Endothelial cell of umbilical vein (primary cell): ENCODE data around the gene DLK1. TPM values are rescaled to one million over a fixed set of nuclear protein-coding genes. Genes with fewer than 3 reads are reported as not detected.

Experiments
- BruUV-seq: library from RNA; stranded (reverse); fragments of 400-500 nt; replicated peaks from 2 replicates; lab custom pipeline; 2021; lab: Mats Ljungman, UMichigan
- CTCF ChIA-PET: fragments of 300-600, 350-600 bp; sonication (Branson Sonifier 250); formaldehyde crosslinking; loops from one replicate; lab custom pipeline; 2021; ENCODE audit warnings: antibody characterized with exemption, inconsistent platforms; lab: Charles Lee
- POLR2A ChIA-PET: fragments of 300-600, 350-600 bp; sonication (Branson Sonifier 250); formaldehyde crosslinking; loops from one replicate; lab custom pipeline; 2021; ENCODE audit warnings: antibody characterized with exemption, inconsistent platforms; lab: Charles Lee
- DNase-seq: peaks from one replicate; pipeline ENCODE4 v3.0.0-alpha.2; 2011; ENCODE audit warnings: low read depth, low spot score
- FAIRE-seq: peaks from 2 replicates; lab custom pipeline; 2011; peaks lifted over from hg19 to GRCh38; lab: Jason Lieb, UNC
- H2AFZ ChIP-seq: 2 replicates; pipeline ENCODE4 v1.6.0; 2012; ENCODE audit warnings: low read depth, low read length, control low read depth, inconsistent platforms
- H3K27ac ChIP-seq: 2 replicates; pipeline ENCODE4 v1.5.1; 2011; ENCODE audit warnings: low read depth, mild to moderate bottlenecking, control low read depth, low read length, moderate library complexity; ENCODE audit not compliant: insufficient read depth
- H3K27me3 ChIP-seq, 2 experiments: 2 replicates each; pipeline versions ENCODE4 v1.6.0 to v1.6.1; 2011; ENCODE audit warnings: low read length in 2 of 2, mixed read lengths in 1 of 2; ENCODE audit not compliant: control insufficient read depth in 2 of 2, insufficient read depth in 2 of 2
- H3K36me3 ChIP-seq, 2 experiments: 2 replicates in 1 of 2; 3 replicates in 1 of 2; pipeline ENCODE4 v1.5.1; 2011; ENCODE audit warnings: low read length in 2 of 2, mild to moderate bottlenecking in 1 of 2, moderate library complexity in 1 of 2; ENCODE audit not compliant: control insufficient read depth in 2 of 2, insufficient read depth in 2 of 2; ENCODE audit errors: extremely low read depth in 1 of 2
- H3K4me1 ChIP-seq: 3 replicates; pipeline ENCODE4 v1.5.1; 2011; ENCODE audit warnings: mild to moderate bottlenecking, low read length; ENCODE audit not compliant: control insufficient read depth, insufficient read depth; ENCODE audit errors: extremely low read depth
- H3K4me2 ChIP-seq: 2 replicates; pipeline ENCODE4 v1.6.1; 2011; ENCODE audit warnings: low read length, control low read depth, mixed read lengths; ENCODE audit not compliant: insufficient read depth
- H3K4me3 ChIP-seq, 3 experiments: fragments of 200-600 bp in 1 of 3; sonication (generic), shearing (Covaris generic) in 1 of 3; replicated peaks in 1 of 3; 2 replicates each; pipeline ENCODE4 v1.5.1; 2011 to 2016; ENCODE audit warnings: control low read depth in 3 of 3, low read length in 3 of 3, mild to moderate bottlenecking in 2 of 3, inconsistent platforms in 1 of 3, low read depth in 1 of 3, moderate library complexity in 1 of 3; ENCODE audit not compliant: insufficient read depth in 1 of 3
- H3K79me2 ChIP-seq: 2 replicates; pipeline ENCODE4 v1.6.0; 2012; ENCODE audit warnings: low read length, inconsistent platforms; ENCODE audit not compliant: control insufficient read depth, insufficient read depth
- H3K9ac ChIP-seq: replicated peaks from 2 replicates; pipeline ENCODE3; 2011; ENCODE audit warnings: low read length, control low read depth; ENCODE audit not compliant: insufficient read depth; ENCODE audit errors: extremely low read depth
- H3K9me1 ChIP-seq: replicated peaks from 3 replicates; pipeline ENCODE4 v1.6.0; 2011; ENCODE audit warnings: mild to moderate bottlenecking, low read length; ENCODE audit not compliant: control insufficient read depth, insufficient read depth; ENCODE audit errors: extremely low read depth
- H3K9me3 ChIP-seq: replicated peaks from 2 replicates; pipeline ENCODE4 v1.5.1; 2012; ENCODE audit warnings: low read length, inconsistent platforms; ENCODE audit not compliant: control insufficient read depth, insufficient read depth
- H4K20me1 ChIP-seq: replicated peaks from 2 replicates; pipeline ENCODE3; 2011; ENCODE audit warnings: mild to moderate bottlenecking, low read length; ENCODE audit not compliant: control insufficient read depth, insufficient read depth; ENCODE audit errors: extremely low read depth
- CTCF ChIP-seq, 2 donors: IDR thresholded peaks; 1 replicate in 1 of 2; 2 replicates in 1 of 2; pipeline ENCODE4 v1.5.1; 2011; ENCODE audit warnings: low read length in 2 of 2, mild to moderate bottlenecking in 2 of 2, moderate library complexity in 2 of 2, control low read depth in 1 of 2, inconsistent platforms in 1 of 2, low read depth in 1 of 2; ENCODE audit not compliant: insufficient read depth in 1 of 2; ENCODE audit errors: extremely low read depth in 1 of 2
- EZH2 ChIP-seq: IDR thresholded peaks from 2 replicates; pipeline ENCODE4 v1.6.1; 2012; ENCODE audit warnings: borderline replicate concordance, low read depth, mild to moderate bottlenecking, moderate library complexity, low read length, inconsistent platforms; ENCODE audit not compliant: severe bottlenecking
- FOS ChIP-seq: IDR thresholded peaks from 2 replicates; pipeline ENCODE4 v1.6.1; 2011; ENCODE audit warnings: mild to moderate bottlenecking, low read length, moderate library complexity, borderline replicate concordance; ENCODE audit not compliant: insufficient read depth
- GATA2 ChIP-seq: IDR thresholded peaks from 2 replicates; pipeline ENCODE4 v1.7.0; 2011; ENCODE audit warnings: low read depth, mild to moderate bottlenecking, moderate library complexity, mixed read lengths, low read length; ENCODE audit not compliant: insufficient read length, insufficient read depth
- JUN ChIP-seq: IDR thresholded peaks from 2 replicates; pipeline ENCODE4 v1.6.1; 2011; ENCODE audit warnings: borderline replicate concordance, low read depth; ENCODE audit not compliant: insufficient read length, insufficient read depth
- MYC ChIP-seq: IDR thresholded peaks from one replicate; pipeline ENCODE4 v1.6.1; 2011; ENCODE audit warnings: mild to moderate bottlenecking, low read depth, low read length
- POLR2A ChIP-seq: IDR thresholded peaks from 2 replicates; pipeline ENCODE4 v1.6.1; 2012; ENCODE audit warnings: low read depth, mild to moderate bottlenecking, control low read depth, low read length
- POLR2AphosphoS5 ChIP-seq: IDR thresholded peaks from 2 replicates; pipeline ENCODE4 v1.6.1; 2012; ENCODE audit warnings: low read depth, mild to moderate bottlenecking, control low read depth, low read length, moderate library complexity; ENCODE audit not compliant: insufficient read depth
- dilution Hi-C: fragments of 300-500 bp; cut with MboI; formaldehyde crosslinking; loops from one replicate; pipeline ENCODE4 v1.15.0; 2019; ENCODE audit warnings: low sequenced_read_pairs; ENCODE audit not compliant: extremely low pct_ligation_motif_present
- intact Hi-C: fragments of 100-400 bp; cut with micrococcal nuclease; formaldehyde crosslinking; loops from one replicate; pipeline ENCODE4 v1.10.0; 2022
- polyA plus RNA-seq, 4 experiments: library from polyadenylated mRNA; depleted of rRNA in 3 of 4; stranded (reverse) in 3 of 4; unstranded in 1 of 4; fragments of >200 nt; gene quantifications; 2 replicates each; pipeline versions ENCODE4 v1.2.1 to v1.2.3, GENCODE V29; 2011 to 2012; ENCODE audit warnings: missing spikeins in 1 of 4
- total RNA-seq: library from RNA; stranded (reverse); gene quantifications from 2 replicates; pipeline ENCODE4 v1.2.3, GENCODE V29; 2021
- TF ChIP-seq, protein P1 (sequence below): IDR thresholded peaks from 2 replicates; pipeline ENCODE4 v1.6.1; 2011; ENCODE audit not compliant: insufficient read depth, insufficient read length

DLK1 gene
- total and polyA plus RNA-seq, 2 donors (not counting 3 experiments of a cell fraction or from before 2014, with no cell fraction given): not detected

- no peaks in the 10 kb centered on the region for H3K36me3 ChIP-seq
- ChIA-PET POLR2A (no interaction called here), CTCF (no interaction called here)
- DNase-seq (no peak), FAIRE-seq (no peak)
- H2AFZ ChIP-seq: no peak overlapping the region
- no peaks in the 10 kb centered on the region for H3K79me2 ChIP-seq
- H4K20me1 ChIP-seq: no peaks in the 10 kb centered on the region
- dilution Hi-C loops (no loop called here), intact Hi-C loops (no loop called here)
- H3K27ac ChIP-seq: no peak overlapping the region
- no peaks in the 10 kb centered on the region for H3K4me1 ChIP-seq
- no TSS peak for BruUV-seq
- H3K9me3 ChIP-seq: no peaks in the 10 kb centered on the region
- H3K9ac ChIP-seq: no peak overlapping the region
- H3K27me3 ChIP-seq: peaks cover 0 to 2% of the 10 kb centered on the region in 2 experiments
- no peaks in the 10 kb centered on the region for H3K9me1 ChIP-seq
- H3K4me2 ChIP-seq: no peak overlapping the region
- no peak for TF ChIP-seq MYC
- no peak for TF ChIP-seq GATA2
- TF ChIP-seq FOS: no peak
- TF ChIP-seq EZH2: no peak
- no peak for TF ChIP-seq CTCF (IDR thresholded peaks at IDR 0.05; ENCODE audit: extremely low read depth in 1 of 2, insufficient read depth in 1 of 2, low read depth in 1 of 2, low read length in 2 of 2)
- no peak for TF ChIP-seq POLR2AphosphoS5
- TF ChIP-seq POLR2A: no peak
- TF ChIP-seq JUN: no peak
- TF ChIP-seq, protein P1, sequence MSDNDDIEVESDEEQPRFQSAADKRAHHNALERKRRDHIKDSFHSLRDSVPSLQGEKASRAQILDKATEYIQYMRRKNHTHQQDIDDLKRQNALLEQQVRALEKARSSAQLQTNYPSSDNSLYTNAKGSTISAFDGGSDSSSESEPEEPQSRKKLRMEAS: no peak
- H3K4me3 ChIP-seq: no peak overlapping the region
Measured at GRCh38 chr14:100749967-100750597, 23.4 kb downstream of the DLK1 start.
